Dermis blood vessel endothelial cell (primary cell): ENCODE data around the gene XPO4. TPM values are rescaled to one million over a fixed set of nuclear protein-coding genes. Genes with fewer than 3 reads are reported as not detected.

ENCODE experiments used
- DNase-seq: peaks from one replicate; pipeline ENCODE4 v3.0.0; 2010
- total RNA-seq: library from RNA; depleted of rRNA; stranded (reverse); fragments of >200 nt; gene quantifications from 2 replicates; pipeline ENCODE4 v1.2.3, GENCODE V29; 2014

XPO4 gene
- total RNA-seq, 1 donor from 2014 or later: 27.9 TPM

DNA sequence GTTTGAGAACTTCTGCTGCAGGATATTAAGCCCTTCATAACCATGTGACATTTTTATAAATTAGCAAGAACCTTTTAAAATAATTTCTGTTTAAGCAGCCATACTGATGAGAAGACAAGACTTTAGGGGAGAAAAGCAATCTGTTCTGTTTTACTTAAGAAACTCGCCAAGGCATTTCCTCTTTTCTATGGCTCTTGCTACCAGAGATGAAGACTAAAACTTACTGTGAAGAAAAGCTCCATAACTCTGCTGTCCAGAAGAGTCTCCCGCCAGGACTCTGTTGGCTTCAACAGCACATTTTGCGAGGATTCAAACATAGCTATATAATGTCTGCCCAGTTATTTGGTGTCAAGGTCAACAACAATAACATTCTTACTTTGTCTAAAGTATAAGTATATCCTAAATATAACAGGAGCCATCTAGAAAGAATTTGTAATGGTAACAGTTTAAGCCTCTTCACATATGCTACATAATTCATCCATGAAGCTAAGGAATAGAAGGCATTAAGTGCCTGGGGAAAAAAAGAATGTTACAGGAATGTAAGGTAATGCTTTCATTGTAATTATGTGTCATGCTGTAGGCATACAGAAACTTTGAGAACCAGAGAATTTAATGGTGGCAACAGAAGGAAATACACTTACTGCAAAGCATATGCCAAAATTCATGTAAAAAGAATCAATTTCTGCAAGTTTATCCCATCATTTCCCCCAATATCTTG is 75.5 kb downstream of the XPO4 start:
- DNase-seq: no peak

DNA sequence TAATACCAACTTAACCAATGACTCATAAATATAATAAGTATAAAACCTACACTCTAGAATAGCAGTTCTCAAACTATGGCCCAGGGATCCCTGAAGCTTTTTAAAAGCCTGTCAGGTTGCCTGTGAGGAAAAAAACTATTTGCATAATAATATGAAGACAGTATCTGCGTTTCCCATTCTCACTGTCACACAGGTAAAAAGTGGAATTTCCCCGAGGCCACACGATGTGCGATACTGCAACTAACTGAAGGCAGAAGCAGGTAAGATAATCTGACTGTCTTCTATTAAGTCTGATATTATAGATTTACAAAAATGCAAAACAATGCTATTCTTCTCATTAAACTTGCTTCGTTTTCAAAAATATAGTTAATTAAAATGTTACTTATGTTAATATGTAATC is 76.2 kb downstream of the XPO4 start:
- no peak for DNase-seq

DNA sequence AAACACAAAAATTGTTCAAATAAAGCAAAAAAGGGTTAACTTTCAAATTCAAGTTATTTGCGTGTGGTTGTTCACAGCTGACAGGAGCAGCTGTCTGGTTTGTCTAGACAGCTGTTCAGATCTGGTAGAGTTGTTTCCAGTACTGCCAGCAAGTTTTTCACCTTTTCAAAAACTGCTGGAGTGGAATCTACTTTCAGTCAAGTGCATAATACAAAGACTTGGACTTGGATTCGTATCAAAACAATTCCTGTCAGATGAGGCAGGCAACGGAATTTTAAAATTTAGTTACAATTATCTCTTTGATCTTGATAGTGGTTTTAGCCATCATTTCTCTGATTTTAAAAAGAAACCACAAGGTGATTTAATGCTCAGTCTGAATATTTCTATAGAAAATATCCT is 77.1 kb downstream of the XPO4 start:
- DNase-seq: peak; percentile 27

DNA sequence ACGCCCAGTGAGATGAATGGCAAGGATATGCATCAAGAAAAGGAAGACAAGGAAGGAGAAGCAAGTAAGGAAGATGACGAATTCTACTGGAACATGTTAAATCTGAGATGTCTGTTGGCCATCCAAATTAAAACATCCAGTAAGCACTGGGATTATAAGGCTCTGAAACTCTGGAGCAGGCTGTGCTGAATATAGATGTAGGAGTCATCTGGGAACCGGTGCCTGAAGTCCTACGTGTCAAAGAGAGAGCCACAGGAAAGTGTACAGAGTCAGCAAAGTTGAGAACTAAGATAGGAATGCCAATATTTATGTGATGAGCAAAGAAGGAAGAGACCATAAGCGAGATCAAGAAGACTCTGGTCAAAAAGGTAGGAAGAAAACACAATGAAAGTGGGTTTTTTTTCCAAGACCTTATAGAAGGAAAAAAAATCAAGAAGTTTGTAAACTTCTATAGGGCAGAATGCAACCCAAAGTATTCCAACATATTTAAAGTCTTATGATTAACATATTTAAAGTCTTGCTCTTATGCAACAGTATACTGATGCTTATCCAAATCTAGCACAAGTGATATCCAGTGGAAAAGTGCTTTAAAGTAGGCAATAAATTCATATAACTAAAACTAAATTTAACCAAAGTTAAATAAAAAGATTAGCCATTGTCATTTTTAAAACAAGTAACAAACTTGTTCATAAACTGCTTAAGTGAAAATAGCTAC is 77.6 kb downstream of the XPO4 start:
- no peak for DNase-seq

DNA sequence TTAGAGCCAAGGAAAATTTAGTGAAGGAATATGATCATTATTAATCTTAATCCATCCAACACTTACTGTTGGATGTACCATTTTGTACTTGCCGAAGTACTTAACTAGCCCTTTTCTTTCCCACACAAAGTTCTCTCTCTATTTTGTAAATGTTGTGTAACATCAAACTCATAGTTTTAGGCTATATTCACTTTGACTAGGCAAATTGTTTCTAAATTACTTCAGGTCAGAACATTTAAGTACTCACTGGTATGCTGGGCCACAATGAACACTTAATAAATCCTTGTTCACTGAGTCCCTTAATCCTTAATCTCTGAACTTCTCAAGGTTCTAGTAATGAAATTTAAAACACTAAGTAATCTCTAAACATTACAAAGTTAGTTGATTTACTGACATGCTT is 79.5 kb downstream of the XPO4 start:
- DNase-seq: no peak

DNA sequence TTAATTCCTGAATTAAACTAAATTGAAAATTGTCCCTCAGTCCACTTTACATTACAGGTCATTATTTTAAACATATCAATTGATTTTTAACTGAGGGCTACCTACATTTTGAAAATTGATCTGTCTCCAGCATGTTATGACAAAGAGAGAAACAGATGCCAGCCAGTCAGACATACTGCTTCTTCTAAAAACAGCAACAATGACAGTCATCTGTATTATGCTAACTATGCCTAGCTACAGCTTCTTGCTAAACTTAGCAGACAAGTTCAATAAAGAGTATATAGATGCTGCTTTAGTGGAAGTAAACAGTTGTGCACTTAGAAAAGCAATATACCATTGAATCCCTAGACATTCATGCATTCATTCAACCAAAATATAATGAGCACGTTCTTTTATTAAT is 80.1 kb downstream of the XPO4 start:
- no peak for DNase-seq

DNA sequence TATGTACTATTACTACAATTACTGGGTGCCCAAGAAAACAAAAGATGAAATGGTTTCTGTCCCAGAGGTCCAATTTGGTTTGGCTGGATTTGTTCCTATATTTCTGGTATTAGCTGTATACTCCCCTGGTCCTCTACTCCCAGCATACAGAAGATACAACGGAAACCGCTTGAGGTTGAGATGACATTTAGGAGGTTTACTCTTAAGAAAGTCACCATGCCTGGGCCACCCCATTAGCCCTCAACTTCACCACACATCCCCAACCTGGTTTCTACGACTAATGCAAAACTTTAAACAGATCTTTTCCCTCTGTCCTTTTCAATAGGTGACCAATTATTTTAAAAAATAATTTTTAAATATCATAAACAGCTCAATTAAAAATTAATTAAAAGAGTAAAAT is 82.8 kb downstream of the XPO4 start:
- DNase-seq: no peak

DNA sequence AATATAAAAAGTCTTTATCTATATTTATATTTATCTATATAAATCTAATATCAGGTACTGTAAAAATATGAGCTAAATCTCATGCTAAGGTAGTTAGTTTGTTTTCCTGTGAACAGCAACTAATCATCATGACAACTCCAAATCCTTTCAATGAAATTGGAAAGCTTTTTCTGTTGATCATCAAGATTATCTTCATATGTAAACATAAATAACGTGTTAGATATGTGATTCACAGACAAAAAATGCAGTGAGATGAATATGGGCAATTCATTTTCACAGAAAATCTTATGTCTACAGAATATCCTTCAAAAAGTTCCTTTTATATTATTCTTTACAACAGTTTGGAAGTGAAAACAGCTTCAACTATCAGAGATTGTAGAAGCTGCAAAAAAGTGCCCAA is 87.1 kb downstream of the XPO4 start:
- no peak for DNase-seq

DNA sequence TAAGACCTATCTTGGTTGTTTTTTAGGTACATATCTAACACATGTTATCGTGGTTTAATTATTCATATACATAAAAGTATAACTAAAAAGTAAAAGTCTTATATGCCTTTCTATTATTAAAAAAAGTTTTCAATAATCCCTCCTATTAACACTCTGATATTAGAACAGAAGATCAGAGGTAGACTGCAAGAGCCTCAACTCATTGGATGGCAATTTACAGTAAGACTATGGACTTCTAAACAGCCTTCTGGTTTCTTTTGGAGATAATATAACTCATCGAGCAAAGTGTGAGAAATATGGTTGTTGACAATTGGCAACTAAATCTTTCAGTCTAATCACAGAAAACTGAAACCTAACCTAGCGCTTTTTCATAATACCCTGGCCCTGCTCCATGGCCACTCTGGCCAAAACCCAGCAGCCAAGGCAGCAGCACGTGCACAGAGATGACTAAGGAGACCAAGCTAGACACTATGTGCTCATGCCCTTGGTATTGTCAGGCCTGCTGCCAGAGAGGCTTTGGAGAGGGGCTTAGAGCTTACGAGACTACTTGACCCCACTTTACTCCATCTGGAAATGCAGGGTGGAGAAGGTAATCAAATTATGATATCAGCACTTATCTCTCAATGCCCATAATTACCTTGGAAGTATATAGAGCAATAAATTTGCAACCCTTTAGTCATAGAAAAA is 88.2 kb downstream of the XPO4 start:
- DNase-seq: peak; percentile 98

DNA sequence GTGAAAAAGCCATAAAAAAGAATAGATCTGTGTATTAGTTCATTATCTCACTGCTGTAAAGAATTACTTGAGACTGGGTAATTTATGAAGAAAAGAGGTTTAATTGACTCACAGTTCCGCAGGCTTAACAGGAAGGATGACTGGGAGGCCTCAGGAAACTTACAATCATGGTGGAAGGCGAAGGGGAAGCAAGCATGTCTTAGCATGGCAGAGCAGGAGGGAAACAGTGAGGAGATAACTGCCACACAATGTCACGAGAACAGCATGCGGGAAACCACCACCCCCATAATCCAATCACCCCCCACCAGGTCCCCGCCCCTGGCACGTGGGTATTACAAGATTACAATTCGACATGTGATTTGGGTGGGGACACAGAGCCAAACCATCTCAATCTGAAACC is 89.7 kb downstream of the XPO4 start:
- DNase-seq: peak; percentile 56

DNA sequence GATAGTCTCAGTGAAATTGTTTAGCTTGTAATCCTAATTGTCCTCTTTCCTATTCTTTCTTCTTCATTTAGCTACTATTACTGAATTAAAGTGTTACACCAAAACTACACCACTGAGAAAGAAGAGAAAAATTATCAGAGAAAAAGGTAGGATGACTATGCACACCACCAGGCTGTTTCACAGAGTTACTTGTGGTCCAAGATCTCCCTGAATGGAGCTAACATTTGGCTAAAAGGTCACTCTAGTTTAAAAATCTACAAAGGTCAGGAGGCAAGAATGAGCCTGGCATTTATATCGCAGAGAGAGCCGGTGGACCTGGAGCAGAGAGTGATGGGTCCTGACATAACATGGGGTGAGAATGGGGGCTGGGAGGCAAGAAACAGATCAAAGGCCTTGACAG is 91.7 kb downstream of the XPO4 start:
- DNase-seq: no peak

DNA sequence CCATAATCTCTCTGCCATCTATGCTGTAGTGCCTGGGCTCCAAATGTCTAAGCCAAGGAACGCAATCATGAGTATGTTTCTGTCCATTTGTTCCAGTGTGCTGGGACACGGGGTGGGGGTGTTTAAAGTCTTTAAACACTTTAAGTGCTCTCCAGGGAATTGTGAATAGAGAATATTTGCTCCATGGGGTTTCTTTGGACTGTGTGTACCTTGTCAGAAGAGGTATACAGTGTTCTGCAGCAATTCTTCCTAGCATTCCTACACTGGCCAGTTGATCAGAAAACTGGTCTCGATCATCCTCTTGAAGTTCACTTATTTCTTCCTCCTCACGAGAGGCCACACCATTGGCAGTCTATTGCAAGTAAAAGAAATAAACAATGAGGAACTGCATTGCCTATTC is 93.7 kb downstream of the XPO4 start:
- no peak for DNase-seq

DNA sequence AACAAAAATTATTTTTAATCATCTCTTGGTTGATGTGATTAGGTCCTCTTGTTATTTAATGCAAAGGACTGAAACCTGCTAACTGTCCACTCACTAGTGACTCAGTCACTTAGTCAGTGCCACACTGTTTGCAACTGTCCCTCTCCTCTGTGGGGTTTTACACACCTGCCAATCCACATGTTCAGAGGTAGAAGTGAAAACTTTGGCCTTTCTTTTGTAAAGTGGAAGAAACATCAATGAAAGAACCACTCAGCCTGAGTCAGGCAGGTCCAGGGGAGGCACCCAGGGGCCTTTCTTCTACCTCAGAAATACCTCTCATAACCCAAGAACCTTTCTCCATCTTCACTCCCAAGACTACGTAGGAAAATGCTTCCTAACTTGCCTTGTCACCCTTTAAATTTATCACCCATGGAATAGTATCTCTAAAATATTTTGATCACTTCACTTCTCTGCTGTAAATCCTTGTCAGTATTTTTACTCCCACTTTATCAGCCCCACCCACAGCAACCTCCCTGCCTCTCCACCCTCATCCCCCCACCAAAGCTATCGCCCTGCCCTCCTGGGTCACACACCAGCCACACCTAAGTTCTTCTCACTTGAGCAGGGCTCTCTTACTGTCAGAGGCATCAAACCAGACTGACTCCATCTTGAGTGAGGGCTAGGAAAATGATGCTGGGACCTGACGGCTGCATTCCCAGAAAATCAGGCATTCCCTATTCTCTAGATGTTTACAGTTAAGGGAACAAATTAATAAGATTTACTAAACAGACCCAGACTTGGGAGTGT is 99.2 kb downstream of the XPO4 start:
- DNase-seq: no peak

DNA sequence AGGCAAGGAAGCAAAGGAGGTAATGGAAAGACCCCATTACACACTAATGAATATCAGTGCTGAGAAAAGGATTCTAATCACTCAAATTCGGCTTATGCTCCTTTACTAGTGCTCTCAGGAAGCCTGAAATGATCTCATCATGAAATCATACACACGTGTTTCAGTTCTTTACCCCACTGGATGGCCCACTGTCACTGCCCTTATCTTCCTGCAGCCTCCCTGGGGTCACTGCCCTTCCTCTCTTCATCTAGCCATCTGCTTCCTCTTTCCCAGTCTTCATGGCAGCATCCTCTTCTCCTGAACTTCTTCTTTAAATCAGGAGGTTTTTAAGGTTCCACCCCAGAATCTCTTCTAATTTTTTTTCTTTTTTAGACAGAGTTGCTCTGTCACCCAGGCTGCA is 100.8 kb downstream of the XPO4 start:
- DNase-seq: peak; percentile 62

DNA sequence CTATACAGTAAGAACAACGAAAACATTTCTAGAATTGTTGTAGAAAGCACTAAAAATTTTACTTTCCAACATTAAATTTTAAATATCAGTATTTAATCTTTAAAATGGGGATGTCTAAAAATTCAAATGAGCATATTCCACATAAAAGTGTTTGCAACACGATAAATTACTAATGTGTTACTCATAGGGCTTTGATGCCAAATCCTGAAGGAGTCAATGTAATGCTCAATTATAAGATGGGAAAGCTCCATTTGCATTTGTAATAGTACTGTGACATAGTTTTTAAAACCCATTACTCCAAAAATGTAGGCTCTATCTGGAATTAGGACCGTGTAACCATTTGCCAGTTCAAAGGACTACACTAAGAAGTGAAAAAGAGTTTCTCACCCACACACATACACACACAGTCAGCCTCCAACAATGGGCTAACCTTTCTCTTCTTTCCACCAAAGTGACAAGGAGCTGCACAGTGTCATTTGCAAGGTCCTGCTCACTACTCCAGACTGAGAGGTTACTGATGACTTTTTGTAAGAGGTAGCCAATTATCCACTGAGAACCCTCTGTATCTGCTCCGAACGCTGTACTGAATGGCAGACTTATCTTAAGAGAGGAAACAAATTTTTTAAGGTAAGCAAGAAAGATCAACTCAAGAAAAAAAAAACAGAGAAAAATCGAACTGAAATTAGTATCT is 102.7 kb downstream of the XPO4 start:
- no peak for DNase-seq

DNA sequence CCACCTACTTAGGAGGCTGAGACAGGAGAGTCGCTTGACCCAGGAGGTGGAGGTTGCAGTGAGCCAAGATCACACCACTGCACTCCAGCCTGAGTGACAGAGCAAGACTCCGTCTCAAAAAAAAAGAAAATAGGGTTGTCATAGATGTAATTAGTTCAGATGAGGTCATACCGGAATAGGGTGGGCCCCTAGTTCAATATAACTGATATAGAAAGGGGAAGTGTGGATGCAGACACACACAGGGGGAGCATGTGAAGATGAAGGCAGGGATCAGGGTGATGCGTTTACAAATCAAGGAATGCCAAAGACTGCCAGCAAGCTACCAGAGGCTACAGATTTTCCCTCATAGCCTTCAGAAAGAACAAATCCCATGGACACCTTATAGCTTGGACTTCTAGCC is 104.5 kb downstream of the XPO4 start:
- DNase-seq: peak; percentile 57

DNA sequence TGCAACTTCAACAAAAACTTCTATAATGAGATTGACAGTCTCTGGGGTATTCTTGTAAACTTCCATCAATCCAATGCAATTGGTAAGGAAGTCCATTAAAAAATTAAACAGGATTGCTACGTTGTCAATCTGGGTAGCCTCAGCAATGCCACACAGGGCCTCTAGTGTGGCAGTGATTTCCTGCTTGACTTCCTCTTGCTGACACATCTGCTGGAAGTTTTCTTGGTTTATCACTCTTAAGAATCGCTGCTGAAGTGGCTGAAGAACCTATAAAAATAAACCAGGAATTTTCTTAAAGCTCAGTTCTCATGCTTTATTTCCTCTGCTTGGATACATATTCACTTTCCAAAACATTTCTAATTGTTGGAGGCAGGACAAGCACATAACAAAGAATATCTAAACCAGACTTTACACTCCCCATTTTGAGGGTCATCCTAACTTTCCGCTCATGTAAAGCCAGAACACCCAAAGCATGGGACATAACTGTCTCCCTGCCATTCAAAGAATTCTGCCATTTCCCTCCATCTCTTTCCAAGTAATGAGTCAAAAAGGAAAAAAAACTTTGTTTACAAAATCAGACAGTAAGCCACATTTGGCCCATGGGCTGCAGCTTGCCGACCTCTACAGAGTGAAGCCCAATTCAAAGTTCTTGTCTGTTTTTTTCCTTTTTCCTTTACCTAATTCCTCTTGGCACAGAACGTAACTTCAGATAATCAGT is 105.6 kb downstream of the XPO4 start:
- peak; percentile 70 for DNase-seq

DNA sequence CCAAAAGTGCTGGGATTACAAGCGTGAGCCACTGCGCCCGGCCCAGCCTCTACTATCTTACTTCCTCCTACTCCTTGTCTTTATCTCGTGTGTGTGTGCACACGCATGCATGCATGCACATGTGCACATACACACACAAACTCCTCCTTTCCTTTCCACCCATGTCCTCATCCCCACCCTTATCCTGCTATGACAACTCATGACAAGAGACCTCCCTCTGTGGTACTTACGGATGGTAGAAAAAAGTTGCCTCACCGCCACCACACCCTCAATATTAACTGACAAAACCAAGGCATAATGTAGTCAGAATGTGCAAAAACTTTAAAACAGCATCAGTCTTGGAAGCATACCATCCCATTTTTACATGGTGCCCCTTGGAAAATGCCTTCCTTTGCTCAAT is 112.9 kb downstream of the XPO4 start:
- no peak for DNase-seq

DNA sequence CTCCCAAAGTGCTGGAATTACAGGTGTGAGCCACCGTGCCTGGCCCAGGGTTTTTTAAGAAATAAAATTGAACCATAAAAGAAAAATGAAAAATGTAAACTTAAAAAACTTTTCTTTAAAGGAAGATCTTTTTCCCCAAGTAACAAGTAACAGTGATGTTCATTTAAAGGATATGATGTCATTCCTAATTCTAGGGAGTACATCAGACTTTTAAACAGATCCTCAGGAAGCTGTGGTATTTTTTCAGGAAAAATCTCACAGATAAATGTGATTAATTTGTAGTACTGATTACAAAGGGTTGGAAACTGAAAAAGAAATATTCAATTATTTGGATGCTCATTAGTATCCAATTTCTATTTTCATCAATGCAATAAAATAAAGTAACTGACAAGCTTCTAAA is 114.2 kb downstream of the XPO4 start:
- peak; percentile 46 for DNase-seq

DNA sequence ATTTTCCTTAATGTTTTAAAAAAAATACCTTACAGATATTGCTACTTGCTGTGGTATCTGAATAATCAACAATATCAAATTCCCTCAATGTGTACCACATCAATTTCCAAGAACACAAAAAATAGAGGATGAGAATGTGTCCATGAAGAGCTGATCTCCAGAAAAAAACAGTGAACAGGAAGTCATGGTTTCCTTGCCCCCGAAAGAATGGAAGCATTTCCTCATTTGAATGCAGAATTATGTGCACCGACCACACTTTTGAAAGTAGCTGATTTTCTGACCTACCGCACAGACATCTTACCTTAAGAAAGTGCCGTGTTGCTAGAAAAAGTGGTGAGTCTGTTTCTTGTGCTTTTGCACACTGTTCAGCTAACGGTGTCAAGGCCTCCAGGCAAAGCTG is 115.4 kb downstream of the XPO4 start:
- no peak for DNase-seq

DNA sequence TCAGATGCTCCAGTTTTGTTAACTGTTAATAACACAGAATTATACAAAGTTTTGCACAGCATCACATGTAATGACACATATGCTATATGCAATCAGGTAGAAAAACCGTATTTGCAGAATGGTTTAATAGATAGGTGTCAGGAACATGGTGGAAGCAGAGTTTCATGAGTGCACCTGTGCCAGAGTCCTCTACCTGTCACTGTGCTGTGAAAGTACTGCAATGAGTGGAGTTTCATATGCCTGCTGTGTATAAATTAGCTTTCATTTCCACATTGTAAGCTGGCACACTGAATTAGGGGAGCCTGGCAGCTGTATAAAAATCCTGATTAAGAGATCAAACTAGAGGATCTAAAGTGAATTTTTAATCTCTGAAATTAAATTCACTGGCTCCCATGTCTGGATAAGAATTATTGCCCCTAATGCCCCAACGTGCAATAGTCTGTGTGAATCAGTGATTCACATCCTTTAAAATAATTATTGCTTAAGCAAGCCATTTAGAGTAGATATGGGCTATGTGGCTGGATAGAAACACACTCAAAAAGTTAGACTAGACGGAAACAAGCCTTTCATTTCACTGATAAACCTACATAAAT is 120.3 kb downstream of the XPO4 start:
- no peak for DNase-seq
